AG04450 (cell line): ENCODE data around the gene STIM2. TPM values are rescaled to one million over a fixed set of nuclear protein-coding genes. Genes with fewer than 3 reads are reported as not detected.

Experiments used
- CTCF ChIA-PET: fragments of 300-600, 350-600 bp; formaldehyde crosslinking; extraction: SDS; loops from one replicate; lab custom pipeline; 2022; ENCODE audit warnings: antibody characterized with exemption, inconsistent platforms; lab: Charles Lee
- POLR2A ChIA-PET: fragments of 350-600 bp; formaldehyde crosslinking; extraction: SDS; loops from one replicate; lab custom pipeline; 2021; ENCODE audit warnings: antibody characterized with exemption, inconsistent platforms; lab: Yijun Ruan, JAX
- DNase-seq: peaks from one replicate; pipeline ENCODE4 v3.0.0-alpha.2; 2011; ENCODE audit warnings: low read depth, low spot score
- H3K27ac ChIP-seq: one replicate; pipeline ENCODE4 v1.5.1; 2012; ENCODE audit warnings: low read depth, low read length, control low read depth
- H3K27me3 ChIP-seq: one replicate; pipeline ENCODE4 v1.6.0; 2012; ENCODE audit warnings: low read length; ENCODE audit not compliant: control insufficient read depth, insufficient read depth
- H3K4me3 ChIP-seq: 2 replicates; pipeline ENCODE4 v1.5.1; 2011; ENCODE audit warnings: mild to moderate bottlenecking, low read depth, low read length, control low read depth
- H3K9me3 ChIP-seq: 2 replicates; pipeline ENCODE4 v1.5.1; 2012; ENCODE audit warnings: low read length; ENCODE audit not compliant: control insufficient read depth, insufficient read depth
- polyA plus RNA-seq: library from polyadenylated mRNA; depleted of rRNA; stranded (reverse); fragments of >200 nt; gene quantifications from 2 replicates; pipeline ENCODE4 v1.2.3, GENCODE V29; 2011
- TF ChIP-seq, protein P1 (sequence below): IDR thresholded peaks from 2 replicates; pipeline ENCODE4 v1.5.1; 2011; ENCODE audit warnings: low read depth, low read length, control low read depth, inconsistent platforms

STIM2 gene
- polyA plus RNA-seq, 1 experiment: 26.8 TPM

DNA sequence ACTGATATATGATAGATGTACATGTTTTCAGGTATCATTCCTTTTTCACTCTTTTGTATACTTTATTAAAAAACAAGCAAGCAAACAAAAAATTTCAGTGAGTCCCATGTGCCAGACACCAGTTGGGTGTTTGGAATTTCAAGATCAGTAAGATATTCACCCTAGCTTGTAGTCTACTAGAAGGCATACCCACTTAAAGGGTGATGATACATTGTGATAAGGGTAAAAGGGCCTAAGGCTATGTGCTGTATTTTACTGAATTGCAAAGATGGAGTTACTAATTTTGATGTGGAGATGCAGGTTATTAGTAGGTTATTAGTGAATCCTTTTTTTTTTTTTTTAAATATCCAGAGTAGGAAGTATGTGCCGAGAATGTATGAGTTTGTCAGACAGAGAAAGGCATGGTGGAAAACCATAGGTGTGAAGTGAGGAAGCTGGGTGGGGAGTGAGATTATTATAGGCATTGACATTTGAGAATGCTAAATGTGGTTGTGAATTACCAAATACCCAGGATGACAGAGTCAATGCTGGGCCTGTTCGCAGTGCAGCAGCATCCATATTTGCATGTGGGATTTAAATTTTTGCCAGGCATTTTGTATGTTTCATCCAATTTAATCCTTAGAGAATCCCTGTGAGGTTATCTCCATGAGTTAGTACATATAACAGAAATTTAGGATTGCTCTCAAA lies 10.1 kb downstream of the STIM2 start:
- DNase-seq: no peak
- CTCF ChIA-PET: interaction anchor here (0.6 kb wide), 1 partner anchor 1135 kb away, joined by 5 read pairs; no protein-coding TSS in a partner anchor
- Histone ChIP-seq H3K27me3 (no peaks in the 10 kb centered on the region), H3K4me3 (no peak overlapping the region), H3K9me3 (no peaks in the 10 kb centered on the region), H3K27ac (no peak overlapping the region)
- TF ChIP-seq, protein P1, sequence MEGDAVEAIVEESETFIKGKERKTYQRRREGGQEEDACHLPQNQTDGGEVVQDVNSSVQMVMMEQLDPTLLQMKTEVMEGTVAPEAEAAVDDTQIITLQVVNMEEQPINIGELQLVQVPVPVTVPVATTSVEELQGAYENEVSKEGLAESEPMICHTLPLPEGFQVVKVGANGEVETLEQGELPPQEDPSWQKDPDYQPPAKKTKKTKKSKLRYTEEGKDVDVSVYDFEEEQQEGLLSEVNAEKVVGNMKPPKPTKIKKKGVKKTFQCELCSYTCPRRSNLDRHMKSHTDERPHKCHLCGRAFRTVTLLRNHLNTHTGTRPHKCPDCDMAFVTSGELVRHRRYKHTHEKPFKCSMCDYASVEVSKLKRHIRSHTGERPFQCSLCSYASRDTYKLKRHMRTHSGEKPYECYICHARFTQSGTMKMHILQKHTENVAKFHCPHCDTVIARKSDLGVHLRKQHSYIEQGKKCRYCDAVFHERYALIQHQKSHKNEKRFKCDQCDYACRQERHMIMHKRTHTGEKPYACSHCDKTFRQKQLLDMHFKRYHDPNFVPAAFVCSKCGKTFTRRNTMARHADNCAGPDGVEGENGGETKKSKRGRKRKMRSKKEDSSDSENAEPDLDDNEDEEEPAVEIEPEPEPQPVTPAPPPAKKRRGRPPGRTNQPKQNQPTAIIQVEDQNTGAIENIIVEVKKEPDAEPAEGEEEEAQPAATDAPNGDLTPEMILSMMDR: no peak
- POLR2A ChIA-PET: no interaction called here

DNA sequence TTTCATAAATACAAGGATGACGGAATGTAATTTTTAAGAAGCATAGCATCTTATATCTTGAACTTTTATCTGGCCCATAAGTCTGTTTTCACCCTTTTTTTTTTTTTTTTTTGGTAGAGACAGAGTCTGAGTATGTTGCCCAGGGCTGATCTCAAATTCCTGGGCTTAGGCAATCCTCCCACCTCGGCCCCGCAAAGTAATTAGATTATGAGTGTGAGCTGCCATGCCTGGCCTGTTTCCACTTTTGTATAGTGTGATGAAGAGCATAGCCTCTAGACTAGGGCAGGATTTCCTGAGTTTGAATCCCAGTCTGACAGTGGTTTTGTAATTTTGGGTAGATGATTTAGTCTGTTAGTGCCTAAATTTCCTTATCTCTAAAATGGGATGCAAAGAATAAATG lies 11.0 kb downstream of the STIM2 start:
- H3K27ac ChIP-seq: no peak overlapping the region
- TF ChIP-seq, protein P1: no peak
- no peak overlapping the region for H3K4me3 ChIP-seq
- H3K27me3 ChIP-seq: no peaks in the 10 kb centered on the region
- no peaks in the 10 kb centered on the region for H3K9me3 ChIP-seq
- POLR2A ChIA-PET: no interaction called here
- CTCF ChIA-PET: interaction anchor here (0.8 to 1.1 kb wide), 3 partner anchors 11 to 138 kb away, joined by 3 to 5 read pairs (median 3); partner anchors contain the start of gene STIM2
- no peak for DNase-seq

DNA sequence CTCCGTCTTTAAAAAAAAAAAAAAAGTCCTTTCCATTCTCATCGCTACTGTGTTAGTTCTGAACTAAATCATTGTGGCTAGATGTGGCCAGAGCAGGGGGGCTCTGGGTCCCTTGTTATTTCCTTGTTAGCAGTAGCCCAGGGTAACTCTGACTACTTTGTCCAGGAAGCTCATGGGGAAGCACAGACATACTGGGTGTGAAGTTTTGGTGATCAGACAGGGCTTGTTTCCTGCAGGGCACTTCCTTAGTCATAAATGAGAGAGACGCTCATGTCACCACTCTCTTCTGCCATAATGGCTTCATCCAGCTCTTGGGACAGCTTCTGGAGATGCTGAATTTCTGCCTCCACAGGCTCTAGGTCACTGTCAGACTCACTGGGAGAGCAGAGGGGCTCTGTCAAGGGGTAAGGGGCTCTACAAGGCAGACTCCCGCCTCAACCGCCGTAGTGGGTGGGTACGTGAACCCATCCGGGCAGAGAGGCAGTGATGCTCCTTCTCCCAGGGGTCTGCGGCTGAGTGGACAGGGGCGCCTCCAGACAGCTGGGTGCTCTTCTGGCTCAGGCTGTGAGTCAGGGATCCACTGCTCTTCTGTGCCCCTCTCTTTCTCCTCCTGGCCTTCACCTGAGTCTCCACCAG lies 12.9 kb downstream of the STIM2 start:
- no peak overlapping the region for H3K4me3 ChIP-seq
- ChIA-PET POLR2A (interaction anchor here (0.5 kb wide), 1 partner anchor 979 kb away, joined by 7 read pairs; no protein-coding TSS in a partner anchor), CTCF (no interaction called here)
- H3K9me3 ChIP-seq: no peaks in the 10 kb centered on the region
- no peaks in the 10 kb centered on the region for H3K27me3 ChIP-seq
- no peak overlapping the region for H3K27ac ChIP-seq
- no peak for DNase-seq
- TF ChIP-seq, protein P1: no peak

DNA sequence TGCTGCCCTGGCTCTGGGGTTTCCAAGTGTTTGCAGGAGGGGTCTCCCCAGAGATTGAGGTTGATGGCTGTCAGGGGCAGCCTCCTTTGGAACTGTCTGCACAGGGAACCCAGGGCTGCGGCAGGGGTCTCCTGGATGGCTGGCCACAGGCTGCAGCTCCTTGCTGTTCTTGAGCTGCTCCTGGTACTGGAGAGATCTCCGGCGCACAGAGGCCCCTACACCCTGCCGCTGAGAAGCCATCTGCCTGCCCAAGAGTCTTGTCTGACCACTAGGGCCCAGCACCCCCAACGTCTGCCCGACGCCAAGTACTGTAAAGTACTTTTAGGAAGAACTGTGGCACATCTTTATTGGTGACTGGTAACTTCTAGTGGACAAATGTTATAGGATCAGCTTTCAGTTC lies 13.5 kb downstream of the STIM2 start:
- TF ChIP-seq, protein P1: no peak
- DNase-seq: no peak
- no peak overlapping the region for H3K4me3 ChIP-seq
- ChIA-PET CTCF (no interaction called here), POLR2A (interaction anchor here (0.5 kb wide), 1 partner anchor 980 kb away, joined by 7 read pairs; no protein-coding TSS in a partner anchor)
- H3K27ac ChIP-seq: no peak overlapping the region
- H3K27me3 ChIP-seq: no peaks in the 10 kb centered on the region
- no peaks in the 10 kb centered on the region for H3K9me3 ChIP-seq

DNA sequence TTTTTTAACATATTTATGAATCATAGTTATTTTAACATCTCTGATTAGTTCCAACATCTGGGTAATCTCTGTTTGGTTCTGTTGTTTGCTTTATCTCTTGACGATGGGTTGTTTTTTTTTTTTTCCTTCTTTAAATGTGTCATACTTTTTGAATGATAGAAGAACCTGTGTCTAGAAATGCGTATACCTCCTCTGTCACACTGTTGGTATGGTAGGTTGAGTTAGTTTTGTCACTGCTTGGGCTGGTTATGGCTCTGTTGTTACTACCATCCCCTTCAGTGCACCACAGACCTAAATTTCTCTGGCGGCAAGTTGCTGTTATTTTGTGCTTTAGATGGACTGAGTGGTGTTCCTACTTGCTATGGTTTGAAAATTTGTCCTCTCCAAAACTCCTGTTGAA lies 16.8 kb downstream of the STIM2 start:
- CTCF ChIA-PET: no interaction called here
- POLR2A ChIA-PET: no interaction called here
- no peak for DNase-seq
- Histone ChIP-seq H3K27ac (no peak overlapping the region), H3K27me3 (no peaks in the 10 kb centered on the region), H3K9me3 (no peaks in the 10 kb centered on the region), H3K4me3 (no peak overlapping the region)
- TF ChIP-seq, protein P1: no peak
